Superior temporal gyrus (tissue), 1 donor: ENCODE data around the gene TMEM165.
A peak's percentile ranks its signal among the peaks of the same experiment; 100 is the strongest.
"Not testable (repeated sequence)": the region's sequence is repeated elsewhere in the genome, so short reads cannot be mapped to it uniquely, and the experiment has no call there.

Source experiments
- DNase-seq: peaks from one replicate; pipeline ENCODE4 v3.0.0-alpha.2; 2016; ENCODE audit errors: extremely low spot score

Gene TMEM165, protein sequence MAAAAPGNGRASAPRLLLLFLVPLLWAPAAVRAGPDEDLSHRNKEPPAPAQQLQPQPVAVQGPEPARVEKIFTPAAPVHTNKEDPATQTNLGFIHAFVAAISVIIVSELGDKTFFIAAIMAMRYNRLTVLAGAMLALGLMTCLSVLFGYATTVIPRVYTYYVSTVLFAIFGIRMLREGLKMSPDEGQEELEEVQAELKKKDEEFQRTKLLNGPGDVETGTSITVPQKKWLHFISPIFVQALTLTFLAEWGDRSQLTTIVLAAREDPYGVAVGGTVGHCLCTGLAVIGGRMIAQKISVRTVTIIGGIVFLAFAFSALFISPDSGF

DNA sequence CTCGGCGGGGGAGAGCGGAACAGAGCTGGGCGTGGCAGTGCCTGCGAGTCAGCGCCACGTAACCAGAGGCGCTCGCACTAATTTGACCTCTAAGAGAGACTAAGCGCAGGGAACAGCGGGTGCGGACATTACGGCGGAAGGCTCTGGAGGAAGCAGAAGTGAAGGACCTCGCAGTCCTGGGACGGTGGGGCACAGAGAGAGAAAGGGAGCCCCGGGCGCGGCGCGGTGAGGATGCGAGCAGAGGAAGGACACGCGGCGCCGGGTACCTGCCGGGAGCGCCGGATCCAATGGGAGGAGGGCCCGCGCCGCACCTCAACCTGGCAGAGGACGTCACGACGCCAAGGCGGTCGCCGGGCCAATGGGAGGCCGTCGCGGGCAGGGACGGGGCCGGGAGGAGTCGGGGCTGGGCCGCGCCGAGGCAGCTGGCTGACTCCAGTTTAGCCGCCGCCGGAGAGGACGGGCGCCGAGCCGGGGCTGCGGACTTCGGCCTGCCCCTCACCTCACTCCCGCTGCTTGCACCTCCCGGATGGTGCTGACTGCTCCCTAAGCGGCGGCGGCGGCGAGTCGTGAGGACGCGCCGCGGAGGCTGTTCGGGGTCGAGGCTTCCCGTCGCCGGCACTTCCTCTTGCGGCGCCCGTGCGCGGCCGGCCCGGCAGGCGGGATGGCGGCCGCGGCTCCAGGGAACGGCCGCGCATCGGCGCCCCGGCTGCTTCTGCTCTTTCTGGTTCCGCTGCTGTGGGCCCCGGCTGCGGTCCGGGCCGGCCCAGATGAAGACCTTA, at the start of gene TMEM165:
Gene TMEM165, plus strand, starts transcription at position 429 of the 779 bp plus-strand sequence. Its CDS starts 233 bp downstream, at position 662.
- peak; percentile 88 for DNase-seq

DNA sequence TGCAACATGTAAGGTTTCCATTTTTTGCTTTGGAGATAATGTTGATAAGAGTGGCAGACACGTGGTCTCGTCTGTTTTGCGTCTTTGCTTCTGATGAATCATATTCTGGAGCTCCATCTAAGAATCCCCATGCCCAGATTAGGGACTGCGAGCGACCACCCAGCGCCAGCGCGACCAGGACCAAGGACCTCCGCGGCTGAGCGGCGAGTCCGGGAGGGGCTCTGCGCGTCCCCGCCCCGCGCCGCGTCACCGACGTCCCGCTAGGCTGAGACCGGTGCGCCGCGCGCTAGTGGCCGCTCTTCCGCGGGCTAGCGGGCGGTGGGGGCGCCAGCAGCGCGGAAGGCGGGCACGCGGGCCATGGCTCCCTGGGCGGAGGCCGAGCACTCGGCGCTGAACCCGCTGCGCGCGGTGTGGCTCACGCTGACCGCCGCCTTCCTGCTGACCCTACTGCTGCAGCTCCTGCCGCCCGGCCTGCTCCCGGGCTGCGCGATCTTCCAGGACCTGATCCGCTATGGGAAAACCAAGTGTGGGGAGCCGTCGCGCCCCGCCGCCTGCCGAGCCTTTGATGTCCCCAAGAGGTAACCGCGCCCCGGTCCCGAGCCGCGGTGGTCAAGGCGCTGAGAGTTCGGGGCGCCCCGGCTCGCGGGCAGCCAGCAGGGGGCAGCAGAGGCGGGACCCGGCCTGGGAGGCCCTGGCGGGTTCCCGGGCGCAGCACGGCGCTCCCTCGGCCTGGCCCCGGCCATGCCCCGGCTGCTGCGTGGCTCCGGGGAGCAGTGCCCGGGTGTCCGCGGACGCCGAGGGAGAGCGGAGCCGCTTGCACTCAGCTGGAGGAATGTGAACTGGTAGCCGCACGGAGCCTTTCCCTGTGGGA, 49.5 kb upstream of the TMEM165 start, which contains the start of gene SRD5A3:
Gene SRD5A3, plus strand, starts transcription at position 263 of the 871 bp plus-strand sequence. Its CDS starts 95 bp downstream, at position 358.
- peak; percentile 85 for DNase-seq

DNA sequence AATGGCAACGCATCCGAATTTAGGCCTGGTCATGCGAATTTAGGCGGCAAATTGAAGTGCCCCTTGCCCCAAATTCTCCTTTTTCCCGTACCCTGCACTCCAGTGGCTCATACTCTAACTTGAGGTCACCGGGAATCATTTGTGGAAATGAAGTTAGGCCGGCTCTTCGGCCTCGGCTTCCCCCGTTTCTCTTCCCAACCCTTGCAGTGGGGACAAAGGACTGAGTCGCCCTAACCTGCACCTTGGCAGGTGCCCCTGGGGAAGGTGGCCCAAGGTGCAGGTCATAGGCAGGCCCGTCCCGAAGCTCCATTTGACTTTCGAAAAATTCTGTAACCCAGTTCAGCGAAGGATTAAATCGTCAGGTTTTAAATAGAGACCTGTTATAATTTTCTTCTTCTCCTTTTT, 48.9 kb upstream of the TMEM165 start:
- no peak for DNase-seq

DNA sequence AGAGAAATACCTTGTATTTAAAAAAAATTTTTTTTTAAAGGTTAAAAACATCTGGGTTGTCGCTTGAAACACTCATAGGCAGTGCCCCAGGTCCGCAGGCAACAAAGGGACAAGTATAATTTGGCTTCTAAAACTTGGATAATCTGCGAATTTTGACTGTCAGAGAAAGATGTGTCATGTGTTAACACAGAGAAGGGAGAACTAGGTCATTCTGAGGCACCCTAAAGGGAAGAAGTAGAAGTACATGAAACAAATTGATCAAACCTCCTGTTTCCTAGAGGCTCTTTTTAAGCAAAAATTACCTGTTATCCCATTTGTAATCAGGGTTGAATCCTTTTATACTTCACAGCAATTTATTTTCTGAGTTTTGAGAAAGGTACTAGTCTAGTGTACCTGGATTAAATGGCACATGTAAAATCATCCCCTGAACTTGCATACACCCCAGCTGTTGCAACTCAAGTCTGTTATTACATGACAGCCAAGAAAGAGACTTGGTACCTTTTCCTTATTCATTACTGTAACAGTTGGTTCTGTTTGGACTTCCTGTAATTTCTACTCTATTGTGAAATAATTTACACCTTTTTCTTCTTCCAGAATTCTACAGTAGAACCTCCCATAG, 48.0 kb upstream of the TMEM165 start:
- DNase-seq = no peak

DNA sequence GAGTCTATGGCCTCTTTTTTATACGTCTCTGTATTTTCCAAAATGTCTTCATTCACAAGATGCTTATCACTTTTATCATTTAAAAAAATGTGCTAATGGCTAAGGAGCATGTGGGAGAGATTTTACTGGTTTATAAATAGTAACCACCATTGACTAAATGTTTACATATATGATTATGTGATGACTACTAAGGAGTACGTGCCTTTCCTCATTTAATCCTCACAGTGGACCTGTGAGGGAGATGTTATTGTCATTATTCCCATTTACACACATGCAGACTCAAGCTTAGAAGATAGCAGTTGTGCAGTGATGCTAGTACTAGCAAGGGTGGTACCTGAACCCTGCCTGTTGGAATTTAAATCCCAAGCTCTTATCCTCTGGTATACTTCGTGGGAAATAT, 47.3 kb upstream of the TMEM165 start:
- DNase-seq = no peak

DNA sequence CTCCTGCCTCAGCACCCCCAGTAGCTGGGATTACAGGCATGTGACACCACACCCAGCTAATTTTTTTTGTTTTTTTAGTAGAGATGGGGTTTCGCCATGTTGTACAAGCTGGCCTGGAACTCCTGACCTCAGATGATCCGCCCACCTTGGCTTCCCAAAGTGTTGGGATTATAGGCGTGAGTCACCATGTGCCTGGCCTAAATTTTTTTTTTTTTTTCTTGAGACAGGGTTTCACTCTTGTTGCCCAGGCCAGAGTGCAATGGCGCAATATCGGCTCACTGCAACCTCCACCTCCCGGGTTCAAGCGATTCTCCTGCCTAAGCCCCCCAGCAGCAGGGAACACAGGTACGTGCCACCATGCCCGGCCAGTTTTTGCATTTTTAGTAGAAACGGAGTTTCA, 44.9 kb upstream of the TMEM165 start:
- not testable (repeated sequence) for DNase-seq

DNA sequence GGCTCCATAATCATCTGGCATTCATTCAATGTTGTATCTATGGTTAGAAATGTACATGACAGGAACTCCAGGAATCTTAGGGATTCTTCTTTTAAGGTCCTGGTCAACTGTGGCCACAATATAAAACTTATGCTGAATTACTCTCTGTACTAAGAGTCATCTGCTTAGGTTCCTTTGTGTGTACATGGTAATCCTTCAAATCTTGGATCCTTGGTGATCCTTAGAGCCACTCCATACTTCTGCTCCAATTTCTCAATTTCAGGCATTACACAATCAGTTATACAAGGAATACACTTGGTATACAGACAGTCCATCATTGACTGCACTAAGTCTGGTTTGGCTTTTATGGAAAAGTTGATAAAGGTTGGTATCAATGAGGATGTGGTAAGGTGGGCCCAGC, 43.9 kb upstream of the TMEM165 start:
- DNase-seq = no peak

DNA sequence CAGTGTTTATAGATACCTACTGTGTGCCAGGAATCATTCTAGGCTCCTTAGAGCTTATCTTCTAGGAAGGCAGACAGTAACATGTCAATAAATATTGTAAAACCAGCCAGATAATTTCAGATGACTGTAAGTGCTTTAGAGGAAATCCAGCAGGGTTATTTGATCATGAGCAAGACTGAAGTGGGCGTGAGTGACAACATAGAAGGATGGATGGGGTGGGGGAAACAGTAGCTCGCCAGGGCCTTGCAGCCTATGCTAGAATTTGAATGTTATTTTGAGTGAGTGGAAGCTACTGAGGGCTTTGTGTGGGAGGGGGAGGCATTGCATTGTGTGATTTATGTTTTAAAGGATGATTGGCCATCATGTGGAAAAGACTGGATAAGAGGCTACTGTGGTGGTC, 43.0 kb upstream of the TMEM165 start:
- DNase-seq = no peak

DNA sequence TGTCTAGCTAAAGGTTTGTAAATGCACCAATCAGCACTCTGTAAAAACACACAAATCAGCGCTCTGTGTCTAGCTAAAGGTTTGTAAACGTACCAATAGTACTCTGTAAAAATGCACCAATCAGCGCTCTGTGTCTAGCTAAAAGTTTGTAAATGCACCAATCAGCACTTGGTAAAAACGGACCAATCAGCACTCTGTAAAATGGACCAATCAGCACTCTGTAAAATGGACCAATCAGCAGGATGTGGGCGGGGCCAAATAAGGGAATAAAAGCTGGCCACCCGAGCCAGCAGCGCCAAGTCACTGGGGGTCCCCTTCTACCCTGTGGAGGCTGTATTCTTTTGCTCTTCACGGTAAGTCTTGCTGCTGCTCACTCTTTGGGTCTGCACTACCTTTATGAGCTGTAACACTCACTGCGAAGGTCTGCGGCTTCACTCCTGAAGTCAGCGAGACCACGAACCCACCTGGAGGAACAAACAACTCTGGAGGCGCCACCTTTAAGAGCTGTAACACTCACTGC, 42.5 kb upstream of the TMEM165 start:
- DNase-seq = not testable (repeated sequence)

DNA sequence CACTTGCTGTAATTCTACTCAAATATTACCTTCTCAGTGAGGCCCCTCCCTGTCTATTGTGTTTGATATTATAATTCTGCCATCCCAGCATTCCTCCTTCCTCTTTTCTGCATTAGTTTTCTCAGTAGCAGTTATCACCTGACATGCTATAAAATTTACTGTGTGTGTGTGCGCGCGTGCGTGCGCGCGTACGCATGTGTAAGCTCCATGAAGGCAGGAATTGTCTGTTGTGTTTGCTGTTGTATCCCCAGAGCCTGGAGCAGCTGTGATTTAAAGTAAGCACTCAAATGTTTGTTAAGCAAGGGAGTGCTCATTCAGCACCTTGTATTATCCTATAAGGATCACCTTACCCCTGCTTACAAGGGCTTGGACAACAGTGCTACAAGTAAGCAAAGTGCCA, 41.1 kb upstream of the TMEM165 start:
- no peak for DNase-seq

DNA sequence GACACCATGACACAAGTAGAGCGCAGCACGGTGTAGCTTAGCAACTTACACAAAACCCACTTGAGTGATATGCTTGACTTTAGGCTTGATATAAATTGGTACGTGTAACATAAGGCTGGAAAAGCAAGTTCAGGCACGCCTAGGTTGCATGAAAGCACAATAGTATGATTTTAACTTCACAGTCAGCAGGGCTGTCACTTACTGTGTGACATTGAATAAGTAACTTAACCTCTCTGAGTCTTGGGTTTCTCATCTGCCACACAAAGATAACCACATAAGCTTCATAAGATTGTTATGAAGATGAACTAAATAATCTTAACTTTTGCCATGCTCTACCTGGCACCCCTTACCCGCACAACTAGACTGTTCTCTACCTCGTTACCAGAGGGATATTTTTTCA, 40.2 kb upstream of the TMEM165 start:
- no peak for DNase-seq

DNA sequence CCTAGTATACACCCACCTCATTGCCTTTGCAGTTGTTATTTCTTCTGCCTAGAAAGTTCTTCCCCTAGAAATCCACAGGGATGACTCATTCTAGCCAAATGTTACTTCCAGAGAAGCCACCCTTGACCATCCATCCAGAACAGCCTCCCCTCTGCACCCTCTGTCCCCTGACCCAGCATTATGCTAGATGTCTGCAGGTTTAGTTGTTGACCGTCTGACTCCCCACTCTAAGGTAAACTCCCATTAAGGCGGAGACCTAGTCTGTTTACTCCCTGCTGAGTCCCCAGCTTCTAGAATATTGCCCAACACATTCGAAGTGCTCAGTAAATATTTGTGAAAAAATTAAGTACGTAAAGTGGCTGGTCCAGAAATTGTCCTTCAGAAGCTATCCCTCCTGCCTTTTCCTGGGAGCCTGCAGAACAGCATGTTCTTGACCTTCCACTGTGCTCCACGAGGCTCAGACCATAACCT, 38.7 kb upstream of the TMEM165 start:
- no peak for DNase-seq

DNA sequence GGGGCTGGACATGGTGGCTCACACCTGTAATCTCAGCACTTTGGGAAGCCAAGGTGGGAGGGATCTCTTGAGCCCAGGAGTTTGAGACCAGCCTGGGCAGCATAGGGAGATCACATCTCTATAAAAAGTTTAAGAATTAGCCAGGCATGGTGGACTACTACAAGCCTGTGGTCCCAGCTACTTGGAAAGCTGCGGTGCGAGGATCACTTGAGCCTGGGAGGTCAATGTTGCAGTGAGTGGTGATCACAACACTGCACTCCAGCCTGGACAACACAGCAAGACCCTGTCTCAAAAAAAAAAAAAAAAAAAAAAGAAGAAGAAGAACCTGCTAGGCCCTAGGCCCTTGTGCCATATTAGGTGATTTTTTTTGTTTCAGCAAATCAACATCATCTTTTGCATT, 37.5 kb upstream of the TMEM165 start:
- no peak for DNase-seq

DNA sequence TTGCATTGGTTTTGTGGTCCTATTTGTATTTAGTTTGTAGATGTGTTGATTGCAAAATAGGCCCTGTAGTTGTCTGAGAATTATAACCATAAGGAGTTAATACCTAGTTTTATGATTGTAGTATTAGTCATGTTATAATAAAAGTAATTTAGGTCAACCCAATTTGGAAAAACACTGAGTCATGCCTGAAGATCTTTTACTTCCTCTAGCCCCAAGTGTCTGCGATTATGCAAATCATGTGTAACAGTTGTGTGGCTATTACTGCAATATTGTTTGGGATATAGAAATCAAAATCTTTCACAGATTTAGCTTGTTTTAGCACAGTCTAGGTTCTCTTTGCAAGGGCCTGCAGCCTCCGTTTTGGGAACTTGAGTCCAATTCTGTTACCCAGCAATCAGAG, 37.1 kb upstream of the TMEM165 start:
- no peak for DNase-seq

DNA sequence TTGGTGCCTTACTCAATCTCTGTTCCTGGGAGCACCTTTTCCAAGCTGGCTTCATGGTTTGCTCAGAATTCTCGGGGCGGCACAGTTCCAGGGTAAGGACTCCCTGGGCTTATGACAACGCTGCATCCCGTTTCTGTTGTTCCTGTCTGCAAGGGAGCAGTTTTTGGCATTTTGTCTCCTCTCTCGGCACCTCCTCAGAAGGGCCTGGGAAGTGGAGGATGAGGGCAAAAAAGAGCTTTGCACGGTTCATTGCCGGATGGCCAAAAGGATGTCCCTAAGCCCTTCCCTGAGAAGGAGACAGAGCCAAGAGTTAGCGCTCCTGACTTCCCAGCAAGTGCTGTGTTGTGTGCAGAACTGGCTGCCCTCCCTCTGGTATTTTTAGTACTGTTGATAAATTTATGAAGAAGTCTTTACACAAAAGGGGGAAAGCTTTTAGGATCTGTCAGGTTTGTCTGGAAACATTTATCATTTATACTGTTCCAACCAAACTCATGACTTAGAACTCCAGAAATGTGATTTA, 36.3 kb upstream of the TMEM165 start:
- DNase-seq = peak; percentile 16

DNA sequence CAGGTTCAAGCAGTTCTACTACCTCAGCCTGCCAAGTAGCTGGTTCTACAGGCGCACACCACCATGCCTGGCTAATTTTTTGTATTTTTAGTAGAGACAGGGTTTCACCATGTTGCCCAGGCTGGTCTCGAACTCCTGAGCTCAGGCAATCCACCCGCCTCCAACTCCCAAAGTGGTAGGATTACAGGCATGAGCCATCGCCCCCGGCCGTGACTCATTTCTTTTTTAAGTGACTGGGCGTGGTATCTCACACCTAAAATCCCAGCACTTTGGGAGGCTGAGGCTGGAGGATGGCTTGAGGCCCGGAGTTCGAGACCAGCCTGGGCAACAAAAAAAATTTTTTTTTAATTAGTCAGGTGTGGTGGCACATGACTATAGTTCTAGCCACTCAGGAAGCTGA, 32.8 kb upstream of the TMEM165 start:
- not testable (repeated sequence) for DNase-seq

DNA sequence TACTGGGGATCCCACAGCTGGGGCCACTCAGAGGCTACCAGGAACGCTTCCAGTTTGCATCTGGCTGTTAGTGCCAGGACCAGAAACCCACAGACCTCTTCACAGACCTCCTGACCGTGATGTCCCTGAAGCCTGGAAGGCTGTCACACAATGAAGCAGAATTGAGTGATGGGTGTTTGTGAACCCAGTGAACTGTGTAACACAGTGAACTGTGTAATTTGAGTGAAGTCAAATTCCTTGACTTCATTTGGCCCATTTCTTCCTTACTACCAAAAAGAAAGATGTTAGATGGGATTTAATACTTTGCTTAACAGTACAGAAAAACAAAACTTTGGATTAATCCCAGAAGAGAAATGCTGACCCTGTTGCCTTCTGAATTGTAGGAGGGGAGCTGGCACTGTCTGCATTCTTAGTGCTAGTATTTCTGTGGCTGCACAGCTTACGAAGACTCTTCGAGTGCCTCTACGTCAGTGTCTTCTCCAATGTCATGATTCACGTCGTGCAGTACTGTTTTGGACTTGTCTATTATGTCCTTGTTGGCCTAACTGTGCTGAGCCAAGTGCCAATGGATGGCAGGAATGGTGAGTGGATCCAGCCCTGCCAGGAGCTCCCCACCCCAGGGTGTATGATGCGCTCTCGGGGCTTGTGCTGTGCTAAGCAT, 31.9 kb upstream of the TMEM165 start:
- DNase-seq = peak; percentile 87

DNA sequence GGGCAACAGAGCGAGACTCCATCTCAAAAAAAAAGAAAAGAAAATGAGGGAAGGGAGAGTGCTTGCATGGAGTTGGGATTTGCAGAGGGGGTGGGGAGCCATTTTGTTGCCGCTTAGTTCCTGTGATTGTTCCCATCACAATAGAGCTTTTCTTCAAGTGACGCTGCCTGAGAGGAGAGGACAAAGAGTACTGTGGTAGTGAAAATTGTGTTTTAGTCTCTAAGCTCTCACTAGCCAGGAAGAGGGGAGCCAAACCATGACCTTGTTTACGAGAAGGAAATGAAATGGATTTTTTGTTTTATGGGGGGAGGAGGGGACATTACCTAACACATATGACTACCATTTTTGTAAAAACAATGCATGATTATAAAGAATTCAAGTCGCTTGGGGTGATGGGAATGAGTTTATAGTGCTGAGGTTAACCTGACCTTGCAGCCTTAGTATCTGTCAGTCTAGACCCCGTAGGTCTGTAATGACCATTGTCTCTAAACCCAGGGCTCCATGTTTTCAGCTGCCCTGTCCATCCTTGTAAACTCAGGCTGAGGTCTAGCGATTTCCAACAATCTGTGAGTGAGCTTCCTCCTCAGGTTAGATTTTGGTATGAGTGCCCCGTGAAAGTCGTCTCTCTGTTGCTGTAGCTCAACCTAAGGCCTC, 30.9 kb upstream of the TMEM165 start:
- peak; percentile 96 for DNase-seq

DNA sequence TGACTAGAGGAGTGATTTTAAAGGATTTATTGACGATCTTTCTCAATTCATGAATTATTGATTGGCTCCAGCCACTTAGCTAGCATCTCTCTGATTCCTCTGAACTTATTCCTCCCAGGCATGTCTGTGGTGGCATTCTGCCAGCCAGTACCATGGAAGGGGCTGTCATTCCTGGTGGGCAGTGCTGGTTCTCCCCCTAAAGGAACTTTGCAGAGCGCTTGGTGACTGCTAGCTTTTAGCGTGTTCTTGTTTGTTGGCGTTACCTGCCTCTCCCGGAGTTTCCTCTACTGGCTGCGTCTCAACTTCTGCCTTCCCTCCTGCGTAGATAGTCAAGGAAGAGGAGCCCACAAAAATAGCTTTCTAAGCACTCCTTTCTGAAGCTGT, 30.4 kb upstream of the TMEM165 start:
- no peak for DNase-seq

DNA sequence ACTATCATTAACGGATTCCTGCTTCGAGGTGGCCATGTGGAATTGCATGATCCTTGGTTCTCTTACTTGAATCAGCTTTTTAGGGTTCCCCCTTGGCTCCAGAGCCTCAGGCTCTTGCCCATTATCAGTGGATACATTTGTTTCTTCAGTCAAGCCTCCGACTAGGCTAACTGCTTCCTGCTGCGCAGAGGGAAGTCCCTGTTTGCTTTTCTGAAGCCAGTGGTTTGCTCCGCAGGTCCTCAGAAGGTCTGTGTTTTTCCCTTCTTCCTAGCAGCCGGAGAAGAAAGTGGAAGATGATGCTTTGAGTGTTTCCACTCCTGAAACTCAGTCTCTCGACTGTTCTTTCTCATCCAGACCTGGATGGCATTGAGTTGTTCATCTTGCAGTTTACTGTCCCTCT, 29.1 kb upstream of the TMEM165 start:
- DNase-seq = no peak
